GM12872 (cell line): ENCODE results near the gene SRP72.

ENCODE experiments used
- TF ChIP-seq, protein P1 (sequence below): IDR thresholded peaks from 3 replicates; pipeline ENCODE4 v1.5.1; 2011; ENCODE audit warnings: low read depth, mild to moderate bottlenecking, low read length, moderate library complexity; ENCODE audit not compliant: insufficient read depth

The SRP72 gene

DNA sequence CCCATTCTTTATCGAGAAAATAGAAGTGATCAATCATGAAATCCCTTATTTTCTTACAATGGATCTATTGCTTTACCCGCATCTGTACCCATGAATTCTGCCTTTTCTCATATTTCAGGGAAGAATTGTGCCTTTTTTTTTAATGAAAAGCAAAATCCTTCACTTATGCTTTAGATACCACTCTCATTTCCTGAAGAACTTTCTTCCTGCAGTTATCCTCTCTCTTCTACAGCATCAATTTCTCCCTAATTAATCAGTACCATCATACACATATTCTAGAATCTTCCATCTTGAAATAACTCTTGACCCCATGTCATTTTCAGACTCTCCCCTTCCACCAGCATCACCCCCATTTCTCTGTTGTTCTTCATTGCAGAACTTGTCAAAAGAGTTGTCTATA is 64.8 kb downstream of the SRP72 start:
- TF ChIP-seq, protein P1, sequence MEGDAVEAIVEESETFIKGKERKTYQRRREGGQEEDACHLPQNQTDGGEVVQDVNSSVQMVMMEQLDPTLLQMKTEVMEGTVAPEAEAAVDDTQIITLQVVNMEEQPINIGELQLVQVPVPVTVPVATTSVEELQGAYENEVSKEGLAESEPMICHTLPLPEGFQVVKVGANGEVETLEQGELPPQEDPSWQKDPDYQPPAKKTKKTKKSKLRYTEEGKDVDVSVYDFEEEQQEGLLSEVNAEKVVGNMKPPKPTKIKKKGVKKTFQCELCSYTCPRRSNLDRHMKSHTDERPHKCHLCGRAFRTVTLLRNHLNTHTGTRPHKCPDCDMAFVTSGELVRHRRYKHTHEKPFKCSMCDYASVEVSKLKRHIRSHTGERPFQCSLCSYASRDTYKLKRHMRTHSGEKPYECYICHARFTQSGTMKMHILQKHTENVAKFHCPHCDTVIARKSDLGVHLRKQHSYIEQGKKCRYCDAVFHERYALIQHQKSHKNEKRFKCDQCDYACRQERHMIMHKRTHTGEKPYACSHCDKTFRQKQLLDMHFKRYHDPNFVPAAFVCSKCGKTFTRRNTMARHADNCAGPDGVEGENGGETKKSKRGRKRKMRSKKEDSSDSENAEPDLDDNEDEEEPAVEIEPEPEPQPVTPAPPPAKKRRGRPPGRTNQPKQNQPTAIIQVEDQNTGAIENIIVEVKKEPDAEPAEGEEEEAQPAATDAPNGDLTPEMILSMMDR, result no peak

DNA sequence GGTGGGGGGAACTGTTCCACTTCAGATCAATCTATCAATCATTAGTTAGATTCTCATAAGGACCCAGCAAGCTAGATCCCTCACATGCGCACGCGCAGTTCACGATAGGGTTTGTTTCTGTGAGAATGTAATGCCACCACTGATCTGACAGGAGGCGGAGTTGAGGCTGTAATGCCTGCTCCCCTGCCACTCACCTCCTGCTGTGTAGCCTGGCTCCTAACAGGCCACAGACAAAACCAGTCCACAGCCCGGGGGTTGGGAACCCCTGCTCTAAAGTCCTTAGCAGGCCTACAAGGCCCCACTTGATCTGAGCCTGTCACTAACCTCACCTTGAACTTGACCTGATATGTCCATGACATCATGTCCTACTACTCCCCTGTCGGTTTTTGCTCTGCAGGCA is 68.5 kb downstream of the SRP72 start:
- TF ChIP-seq, protein P1, result no peak

DNA sequence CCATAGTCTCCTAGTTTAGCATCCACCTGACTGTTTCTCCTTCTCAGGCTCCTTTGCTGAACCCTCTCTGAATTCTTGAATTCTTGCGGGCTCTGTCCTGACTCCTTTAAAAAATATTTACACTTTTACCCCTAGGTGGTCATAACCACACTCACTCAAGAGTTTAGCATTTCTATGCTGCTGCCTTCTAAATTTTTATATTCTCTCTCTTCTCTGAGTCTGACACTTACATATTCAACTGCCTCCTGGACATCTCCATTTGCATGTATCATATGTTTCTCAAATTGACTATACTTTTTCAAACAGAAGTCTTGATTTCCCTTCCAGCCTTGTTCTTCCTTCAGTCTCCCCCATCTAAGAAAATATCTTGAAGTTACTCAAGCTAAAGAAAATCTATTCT is 69.7 kb downstream of the SRP72 start:
- TF ChIP-seq, protein P1, result no peak

DNA sequence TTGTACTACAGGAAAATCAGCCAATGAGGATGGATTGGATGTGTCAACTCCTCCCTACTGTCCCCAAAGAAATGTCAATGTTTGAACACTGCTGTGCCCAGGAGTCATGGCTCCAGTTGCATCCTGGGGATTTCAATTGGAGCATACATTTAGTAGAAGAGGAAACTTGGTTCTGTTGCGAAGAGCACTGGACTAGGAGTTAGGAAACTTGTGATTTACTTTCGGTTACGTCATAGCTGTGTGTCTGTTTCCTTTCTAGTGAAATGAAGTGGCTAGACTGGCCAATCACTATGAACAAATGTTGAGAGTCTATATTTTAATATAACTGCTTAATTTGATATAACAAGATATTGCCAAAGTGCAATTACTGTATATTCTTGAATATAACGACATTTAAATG is 73.4 kb downstream of the SRP72 start:
- TF ChIP-seq, protein P1, result no peak

DNA sequence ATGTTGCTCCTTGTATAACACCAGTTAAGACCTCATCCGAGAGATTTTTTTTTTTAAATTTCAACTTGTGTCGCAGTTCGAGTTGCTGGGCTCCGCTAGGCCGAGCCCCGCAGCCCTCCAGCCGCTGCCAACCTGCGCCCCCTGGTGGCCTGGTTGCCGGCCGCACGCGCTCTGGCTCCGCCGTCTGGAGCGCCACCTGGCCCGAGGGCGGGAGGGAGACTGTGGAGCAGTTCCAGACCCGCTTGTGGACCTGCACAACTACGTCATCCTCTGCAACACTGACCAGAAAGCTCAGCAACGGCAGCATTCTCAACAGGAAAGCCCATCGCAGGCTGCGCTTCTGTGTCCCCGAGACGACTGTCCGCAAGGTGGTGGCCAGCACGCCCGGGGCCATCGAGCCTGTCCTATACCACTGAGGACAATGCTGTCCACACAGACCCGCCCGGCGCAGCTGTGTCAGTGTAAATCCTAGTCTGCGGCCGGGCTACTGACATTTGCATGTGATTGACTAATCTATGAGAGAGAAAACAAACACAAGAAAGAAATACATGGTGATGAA is 77.2 kb downstream of the SRP72 start:
- TF ChIP-seq, protein P1, result peak; percentile 95

DNA sequence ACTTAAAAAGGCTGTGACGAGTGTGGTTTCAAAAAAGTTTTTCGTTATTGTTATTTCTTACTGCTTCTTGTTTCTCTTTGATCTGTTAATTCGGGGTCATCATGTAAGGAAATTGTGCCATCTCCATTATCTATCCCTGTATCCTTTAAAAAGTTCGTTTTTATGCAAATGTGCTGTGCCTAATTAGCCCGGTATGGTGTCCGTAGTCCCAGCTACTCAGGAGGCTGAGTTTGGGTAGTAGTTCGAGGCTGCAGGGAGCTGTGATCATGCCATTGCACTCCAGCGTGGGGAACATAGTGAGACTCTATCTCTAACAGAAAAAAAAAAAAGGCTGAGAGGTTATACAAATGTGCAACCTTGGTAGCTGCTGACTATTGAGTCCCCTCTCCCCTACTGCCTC is 83.2 kb downstream of the SRP72 start:
- TF ChIP-seq, protein P1, result no peak

DNA sequence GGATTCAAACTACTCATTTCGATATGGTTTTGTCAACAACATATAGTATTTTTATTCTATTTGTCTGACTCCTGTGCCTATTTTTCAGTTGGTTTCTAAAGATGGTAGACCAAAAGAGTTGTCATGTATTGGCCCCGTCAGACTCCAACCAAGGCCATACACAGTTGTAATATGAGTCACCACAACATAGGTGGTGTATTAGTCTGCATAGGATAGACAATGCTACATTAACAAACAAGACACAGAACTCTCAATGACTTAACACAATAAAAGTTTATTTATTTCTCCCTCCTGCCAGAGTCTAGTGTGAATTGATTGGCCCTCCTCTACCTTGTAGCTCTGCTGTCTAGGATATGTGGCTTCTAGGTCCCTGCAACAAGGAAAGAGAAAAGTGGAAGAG is 84.1 kb downstream of the SRP72 start:
- TF ChIP-seq, protein P1, result no peak

DNA sequence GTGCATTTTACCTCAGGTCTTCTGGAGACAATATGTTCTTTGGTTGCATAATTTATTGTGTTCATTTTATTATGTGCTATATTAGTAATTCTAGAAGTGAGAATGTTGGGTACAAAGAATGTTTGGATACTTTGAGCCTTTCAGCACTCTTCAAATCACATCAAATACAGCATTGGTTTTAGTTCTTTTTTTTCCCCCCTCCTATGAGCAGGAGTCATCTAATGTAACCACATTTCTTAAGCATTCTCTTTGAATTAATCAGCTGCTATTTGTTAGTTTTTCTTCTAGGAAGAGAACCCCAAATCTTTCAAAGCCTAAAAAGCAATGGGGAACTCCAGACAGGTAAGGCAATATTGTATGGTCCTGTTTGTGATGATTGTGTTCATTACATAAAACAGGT is 84.9 kb downstream of the SRP72 start:
- TF ChIP-seq, protein P1, result no peak
